Erythroblast (primary cell): ENCODE measurements around the gene C6orf89.

Experiments used
- GATA1 ChIP-seq: IDR thresholded peaks from 2 replicates; pipeline ENCODE4 v1.6.1; 2011; ENCODE audit warnings: low read depth, mild to moderate bottlenecking, control low read depth, low read length, moderate library complexity
- POLR2A ChIP-seq: IDR thresholded peaks from 2 replicates; pipeline ENCODE4 v1.6.1; 2011; ENCODE audit warnings: mild to moderate bottlenecking, low read length

- TF ChIP-seq POLR2A (no peak), GATA1 (no peak)
Measured at GRCh38 chr6:36888115-36888643, 2.4 kb downstream of the C6orf89 start.
